CD14-positive monocyte (primary cell): Measurements from ENCODE around the gene TFEB. TPM values are rescaled to one million over a fixed set of nuclear protein-coding genes. Genes with fewer than 3 reads are reported as not detected.

Experiments used
- DNase-seq, 3 donors: peaks; one replicate each; pipeline ENCODE4 v3.0.0-alpha.2; 2011 to 2022
- H2AFZ ChIP-seq: 2 replicates; pipeline ENCODE4 v1.6.0; 2012; ENCODE audit warnings: mild to moderate bottlenecking, low read depth, low read length, inconsistent platforms; ENCODE audit not compliant: insufficient read depth, poor library complexity, severe bottlenecking
- H3K27ac ChIP-seq, 2 donors: 1 replicate in 1 of 2; 2 replicates in 1 of 2; pipeline ENCODE4 v1.5.1; 2012 to 2013; ENCODE audit warnings: low read length in 2 of 2, control low read depth in 1 of 2, inconsistent platforms in 1 of 2, low read depth in 1 of 2, mild to moderate bottlenecking in 1 of 2
- H3K27me3 ChIP-seq, 2 donors: one replicate each; pipeline versions ENCODE4 v1.6.0 to v1.6.1; 2011 to 2013; ENCODE audit warnings: low read length in 2 of 2; ENCODE audit not compliant: control insufficient read depth in 2 of 2, insufficient read depth in 2 of 2
- H3K36me3 ChIP-seq, 2 donors: replicated peaks in 1 of 2; 1 replicate in 1 of 2; 2 replicates in 1 of 2; pipeline versions ENCODE4 v1.5.1 to v1.6.1; 2012 to 2013; ENCODE audit warnings: low read length in 2 of 2, control low read depth in 1 of 2, inconsistent platforms in 1 of 2, mild to moderate bottlenecking in 1 of 2; ENCODE audit not compliant: insufficient read depth in 2 of 2, control insufficient read depth in 1 of 2
- H3K4me1 ChIP-seq, 2 donors: 1 replicate in 1 of 2; 2 replicates in 1 of 2; pipeline versions ENCODE4 v1.5.1 to v1.6.1; 2012 to 2013; ENCODE audit warnings: low read length in 2 of 2, control low read depth in 1 of 2, inconsistent platforms in 1 of 2, mild to moderate bottlenecking in 1 of 2, moderate library complexity in 1 of 2; ENCODE audit not compliant: insufficient read depth in 2 of 2, control insufficient read depth in 1 of 2
- H3K4me2 ChIP-seq: replicated peaks from 2 replicates; pipeline ENCODE3; 2012; ENCODE audit warnings: low read length, moderate library complexity, mild to moderate bottlenecking; ENCODE audit not compliant: poor library complexity, severe bottlenecking; ENCODE audit errors: extremely low read depth
- H3K4me3 ChIP-seq, 3 experiments: fragments of 200-600 bp in 1 of 3; sonication (generic) in 1 of 3; replicated peaks in 1 of 3; 1 replicate in 2 of 3; 2 replicates in 1 of 3; pipeline ENCODE4 v1.5.1; 2011 to 2013; ENCODE audit warnings: low read length in 3 of 3, mild to moderate bottlenecking in 3 of 3, control low read depth in 2 of 3, low read depth in 2 of 3, inconsistent platforms in 1 of 3, moderate library complexity in 1 of 3
- H3K79me2 ChIP-seq: 2 replicates; pipeline ENCODE4 v1.6.0; 2012; ENCODE audit warnings: mild to moderate bottlenecking, control low read depth, inconsistent platforms, low read length, moderate library complexity; ENCODE audit not compliant: insufficient read depth
- H3K9ac ChIP-seq: 2 replicates; pipeline ENCODE4 v1.6.0; 2017; ENCODE audit warnings: low read length, mild to moderate bottlenecking; ENCODE audit not compliant: insufficient read depth, poor library complexity, severe bottlenecking
- H3K9me3 ChIP-seq, 2 donors: replicated peaks in 1 of 2; 1 replicate in 1 of 2; 2 replicates in 1 of 2; pipeline versions ENCODE4 v1.5.1 to v1.6.1; 2012 to 2013; ENCODE audit warnings: low read length in 2 of 2, control low read depth in 1 of 2; ENCODE audit not compliant: control insufficient read depth in 1 of 2, insufficient read depth in 1 of 2
- H4K20me1 ChIP-seq: 2 replicates; pipeline ENCODE4 v1.6.0; 2012; ENCODE audit warnings: mild to moderate bottlenecking, low read length, control low read depth, moderate library complexity; ENCODE audit not compliant: insufficient read depth
- H3K27ac Mint-ChIP-seq, 7 donors: one replicate each; pipeline ENCODE4 v1.8.0; 2020; ENCODE audit warnings: mild to moderate bottlenecking in 7 of 7, mixed read lengths in 7 of 7, moderate library complexity in 6 of 7, inconsistent platforms in 2 of 7
- H3K27me3 Mint-ChIP-seq, 3 donors: one replicate each; pipeline ENCODE4 v1.8.0; 2021 to 2022; ENCODE audit warnings: low read depth in 3 of 3, mild to moderate bottlenecking in 3 of 3, mixed read lengths in 3 of 3, moderate library complexity in 3 of 3, inconsistent platforms in 1 of 3
- H3K36me3 Mint-ChIP-seq, 2 donors: one replicate each; pipeline ENCODE4 v1.8.0; 2020; ENCODE audit warnings: mixed read lengths in 2 of 2, inconsistent platforms in 1 of 2, mild to moderate bottlenecking in 1 of 2
- H3K4me1 Mint-ChIP-seq: one replicate; pipeline ENCODE4 v1.8.0; 2020; ENCODE audit warnings: mild to moderate bottlenecking, mixed read lengths
- H3K4me3 Mint-ChIP-seq, 2 donors: one replicate each; pipeline ENCODE4 v1.8.0; 2020; ENCODE audit warnings: mild to moderate bottlenecking in 2 of 2, mixed read lengths in 2 of 2, moderate library complexity in 1 of 2
- H3K9me3 Mint-ChIP-seq, 7 donors: one replicate each; pipeline ENCODE4 v1.8.0; 2020 to 2022; ENCODE audit warnings: mixed read lengths in 7 of 7, mild to moderate bottlenecking in 6 of 7, moderate library complexity in 6 of 7, inconsistent platforms in 2 of 7
- CTCF ChIP-seq: fragments of 200-600 bp; IDR thresholded peaks from one replicate; pipeline ENCODE4 v1.8.0; 2022; ENCODE audit warnings: antibody characterized with exemption, mild to moderate bottlenecking
- WGBS: methylation state at CpG from one replicate; pipeline ENCODE4 v1.1.5; 2013; ENCODE audit warnings: missing lambda C conversion rate; ENCODE audit not compliant: insufficient coverage; 5-methylcytosine and 5-hydroxymethylcytosine counted together
- intact Hi-C, 2 donors: fragments of 100-400 bp; cut with micrococcal nuclease; formaldehyde crosslinking; loops; one replicate each; pipeline versions ENCODE4 v1.15.0 to v1.15.1; 2023
- polyA plus RNA-seq, 3 donors: library from polyadenylated mRNA; depleted of rRNA in 1 of 3; unstranded in 2 of 3; stranded (reverse) in 1 of 3; fragments of 300-500 nt in 2 of 3; fragments of >200 nt in 1 of 3; fragmentation: Illumina TruSeq in 2 of 3; gene quantifications; 1 replicate in 2 of 3; 2 replicates in 1 of 3; pipeline ENCODE4 v1.2.3, GENCODE V29; 2012 to 2021

Gene TFEB
- polyA plus RNA-seq, 3 donors: 42.6 to 60.0 (median 55.0) TPM

DNA sequence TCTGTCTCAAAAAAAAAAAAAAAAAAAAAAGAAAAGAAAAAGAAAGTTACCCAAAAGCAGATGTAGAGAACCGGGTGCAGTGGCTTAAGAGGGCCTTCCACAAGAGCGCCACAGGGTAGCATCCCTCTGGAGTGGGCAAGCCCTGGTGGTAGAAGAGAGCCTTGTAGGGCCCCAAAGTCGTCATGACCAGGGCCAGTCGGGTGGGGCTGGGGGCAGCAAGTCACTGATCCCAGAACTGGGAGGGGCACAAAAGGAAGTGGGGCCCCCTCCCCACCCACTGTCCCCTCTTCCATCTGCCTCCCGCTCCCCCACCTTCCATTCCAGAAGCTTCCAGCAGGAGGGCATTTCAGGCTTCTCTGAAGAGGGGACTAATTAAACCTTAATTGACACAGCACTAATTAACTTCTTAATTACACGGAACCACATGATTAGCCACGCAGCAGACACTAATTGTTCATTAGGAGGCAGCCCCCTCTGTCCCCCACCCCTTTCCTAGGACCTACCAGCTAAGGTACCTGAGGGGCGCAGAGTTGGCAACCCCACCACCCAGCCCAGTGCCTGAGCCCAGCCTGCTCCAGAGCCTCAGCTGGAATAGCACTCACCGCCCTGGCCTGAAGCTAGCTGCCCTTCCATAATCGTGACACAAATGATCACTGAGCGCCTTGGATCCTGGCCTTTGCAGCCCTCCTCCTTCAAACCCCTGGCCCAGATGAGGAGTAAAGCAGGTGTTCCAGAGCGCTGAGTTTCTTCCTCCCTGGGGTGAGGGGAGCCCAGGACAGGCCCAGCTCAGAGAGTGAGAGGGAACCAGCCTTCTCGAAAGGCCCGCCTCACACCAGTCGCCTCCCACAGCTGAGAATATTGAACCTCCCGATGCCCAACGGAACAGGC is 62.3 kb downstream of the TFEB start:
- Mint-ChIP-seq H3K36me3 (no peaks in the 10 kb centered on the region), H3K27ac (no peak overlapping the region), H3K4me1 (peaks cover 10% of the 10 kb centered on the region), H3K4me3 (no peak overlapping the region), H3K9me3 (peaks cover 0 to 5% (median 0%) of the 10 kb centered on the region in 7 donors), H3K27me3 (peaks cover 5 to 6% (median 5%) of the 10 kb centered on the region in 3 donors)
- Histone ChIP-seq H3K36me3 (no peaks in the 10 kb centered on the region), H3K9ac (no peak overlapping the region), H2AFZ (no peak overlapping the region), H4K20me1 (no peaks in the 10 kb centered on the region), H3K79me2 (no peaks in the 10 kb centered on the region), H3K27me3 (no peaks in the 10 kb centered on the region), H3K27ac (no peak overlapping the region), H3K4me2 (no peak overlapping the region), H3K4me3 (no peak overlapping the region), H3K9me3 (no peaks in the 10 kb centered on the region), H3K4me1 (peaks cover 0 to 5% of the 10 kb centered on the region in 2 donors)
- no peak for DNase-seq
- 97% methylated on average over 11 of the region's 17 CpGs for WGBS
- TF ChIP-seq CTCF: no peak
- intact Hi-C loops: no loop called here

GRCh38 chr6:41672016-41672415 is 63.4 kb downstream of the TFEB start:
- H3K9me3 Mint-ChIP-seq: peaks cover 0 to 5% (median 0%) of the 10 kb centered on the region in 7 donors
- no peak for DNase-seq
- intact Hi-C loops: no loop called here
- Histone ChIP-seq H3K4me3 (no peak overlapping the region), H3K9me3 (no peaks in the 10 kb centered on the region), H3K4me2 (no peak overlapping the region), H3K36me3 (no peaks in the 10 kb centered on the region), H2AFZ (no peak overlapping the region), H3K4me1 (peaks cover 0 to 5% of the 10 kb centered on the region in 2 donors), H3K27me3 (peaks cover 0 to under 1% of the 10 kb centered on the region in 2 donors), H4K20me1 (no peaks in the 10 kb centered on the region), H3K9ac (no peak overlapping the region), H3K27ac (no peak overlapping the region), H3K79me2 (no peaks in the 10 kb centered on the region)
- no peak overlapping the region for H3K4me3 Mint-ChIP-seq
- peaks cover 10% of the 10 kb centered on the region for H3K4me1 Mint-ChIP-seq
- peaks cover 3 to 6% (median 5%) of the 10 kb centered on the region in 3 donors for H3K27me3 Mint-ChIP-seq
- H3K36me3 Mint-ChIP-seq: no peaks in the 10 kb centered on the region
- no peak overlapping the region for H3K27ac Mint-ChIP-seq
- TF ChIP-seq CTCF: no peak
- 82% methylated on average over 3 of the region's 7 CpGs for whole genome bisulfite sequencing
